GM21619 (cell line): ENCODE measurements around the gene AWAT2.
"Not testable (repeated sequence)": the region's sequence is repeated elsewhere in the genome, so short reads cannot be mapped to it uniquely, and the experiment has no call there.

Experiments
- ATAC-seq: cut with Tn5 transposase; IDR thresholded peaks from one replicate; pipeline ENCODE4 v1.9.1; 2021; ENCODE audit not compliant: unreplicated experiment

Gene AWAT2

DNA sequence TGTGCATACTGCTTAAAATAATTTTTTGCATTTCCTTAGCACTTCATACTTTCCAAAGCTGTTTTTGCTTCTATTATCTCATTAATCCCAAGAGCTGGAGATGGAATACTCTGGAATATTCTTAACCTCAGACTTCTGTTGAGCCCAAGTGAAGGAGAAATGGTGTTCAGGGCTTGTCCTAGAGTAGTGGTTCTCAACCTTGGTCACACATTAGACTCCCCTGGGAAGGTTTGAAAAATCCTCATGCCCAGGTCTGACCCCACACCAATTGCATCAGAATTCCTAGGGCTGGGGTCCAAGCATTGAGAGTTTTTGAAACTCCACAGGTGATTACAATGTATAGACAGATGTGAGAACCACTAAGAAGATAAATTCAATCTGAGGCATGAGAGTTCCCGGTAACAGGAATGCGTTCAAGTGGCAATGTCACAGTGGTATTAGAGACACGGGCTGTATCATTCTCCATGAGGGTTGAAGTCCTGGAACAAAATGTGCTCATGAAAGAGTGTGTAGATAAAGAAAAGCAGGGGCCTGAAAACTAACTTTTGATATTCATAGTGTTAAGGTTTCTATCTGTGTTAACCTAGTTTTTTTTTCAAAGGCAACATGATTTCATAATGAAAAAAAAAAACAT, 47.9 kb downstream of the AWAT2 start:
- ATAC-seq = no peak

DNA sequence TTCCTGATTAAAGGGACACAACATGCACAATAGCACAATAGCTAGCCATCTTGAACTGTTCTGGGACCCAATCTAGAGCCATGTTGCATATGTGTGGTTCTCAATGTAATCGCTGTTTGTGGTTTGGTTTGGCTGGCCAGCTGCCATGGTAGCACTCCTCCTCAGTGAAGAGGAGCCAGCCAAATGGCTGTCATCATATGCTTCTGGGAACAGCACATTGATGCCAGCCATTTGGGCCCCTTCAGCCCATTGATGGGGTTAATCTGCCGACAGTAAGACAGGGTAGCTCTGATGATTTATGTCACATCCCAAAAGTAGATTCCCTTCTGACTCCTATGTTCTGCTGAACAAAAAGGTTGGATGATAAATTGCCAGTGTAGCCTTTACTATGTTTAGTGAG, 48.5 kb downstream of the AWAT2 start:
- ATAC-seq = no peak

GRCh38 chrX:69998299-69998698, 51.4 kb downstream of the AWAT2 start:
- ATAC-seq = not testable (repeated sequence)

DNA sequence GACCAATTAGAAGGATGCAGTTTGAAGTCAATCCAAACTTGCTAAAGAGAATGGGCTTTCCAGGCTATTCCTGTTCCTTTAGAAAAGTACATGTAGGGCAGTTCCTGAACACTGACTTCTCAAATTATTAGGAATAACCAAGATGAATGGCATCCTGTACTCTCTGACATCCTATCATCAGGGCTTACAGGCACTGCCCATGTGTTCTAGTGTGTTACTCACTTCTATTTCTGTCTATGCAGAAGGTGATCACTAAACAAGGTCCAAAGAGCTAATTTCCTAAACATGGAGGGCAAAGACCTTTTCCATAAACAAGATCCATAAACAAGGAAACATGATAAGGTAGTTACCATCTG, 53.6 kb downstream of the AWAT2 start:
- ATAC-seq = no peak

GRCh38 chrX:69995362-69996112, 54.2 kb downstream of the AWAT2 start:
- no peak for ATAC-seq

- no peak for ATAC-seq
Observed at GRCh38 chrX:69993494-69993893, 56.2 kb downstream of the AWAT2 start.

- no peak for ATAC-seq
Observed at GRCh38 chrX:69991685-69992084, 58.1 kb downstream of the AWAT2 start.
